Loucy (cell line): ENCODE data around the gene TRAPPC14.

Source experiments
- CTCF ChIP-seq: fragments of 200-600 bp; sonication (generic); conservative IDR thresholded peaks from 2 replicates; pipeline ENCODE4 v1.5.1; 2014; ENCODE audit warnings: mild to moderate bottlenecking, antibody characterized with exemption, low read length
- EZH2phosphoT487 ChIP-seq: fragments of 200-600 bp; IDR thresholded peaks from 2 replicates; pipeline ENCODE4 v1.6.1; 2018; ENCODE audit warnings: antibody characterized with exemption, mild to moderate bottlenecking, moderate library complexity, borderline replicate concordance

GRCh38 chr7:100111156-100111555, 47.4 kb downstream of the TRAPPC14 start:
- no peak for TF ChIP-seq CTCF
- TF ChIP-seq EZH2phosphoT487 = no peak
